A549 (cell line): ENCODE results near the gene TMEM61.
"Not testable (repeated sequence)": the region's sequence is repeated elsewhere in the genome, so short reads cannot be mapped to it uniquely, and the experiment has no call there.

Source experiments
- HEYL ChIP-seq: fragments of 250-450 bp; sonication (Bioruptor Pico); IDR thresholded peaks from 2 replicates; pipeline ENCODE4 v1.8.0; 2021; ENCODE audit warnings: mild to moderate bottlenecking, moderate library complexity
- HOXA7 ChIP-seq: fragments of 250-450 bp; sonication (Bioruptor Pico); IDR thresholded peaks from 2 replicates; pipeline ENCODE4 v1.5.0; 2020; ENCODE audit warnings: mild to moderate bottlenecking, moderate library complexity
- JUNB ChIP-seq: fragments of >200 bp; sonication (Bioruptor Twin); formaldehyde crosslinking; IDR thresholded peaks from 2 replicates; pipeline ENCODE4 v1.6.1; 2016
- KDM5A ChIP-seq: fragments of 200-600 bp; sonication (generic); IDR thresholded peaks from 2 replicates; pipeline ENCODE4 v1.6.1; 2016; ENCODE audit warnings: antibody characterized with exemption, mild to moderate bottlenecking
- PHF8 ChIP-seq: fragments of 200-600 bp; sonication (generic); IDR thresholded peaks from 2 replicates; pipeline ENCODE4 v1.6.1; 2016; ENCODE audit warnings: low read depth, mild to moderate bottlenecking, antibody characterized with exemption, moderate library complexity, borderline replicate concordance
- POLR2A ChIP-seq: IDR thresholded peaks from 2 replicates; pipeline ENCODE4 v1.6.1; 2012; ENCODE audit warnings: mild to moderate bottlenecking, low read length
- POLR2AphosphoS2 ChIP-seq: conservative IDR thresholded peaks from 2 replicates; pipeline ENCODE4 v1.6.1; 2012; ENCODE audit warnings: low read length, improper control_type of control experiment, inconsistent platforms
- RNF2 ChIP-seq: fragments of 200-600 bp; sonication (generic); IDR thresholded peaks from 2 replicates; pipeline ENCODE4 v1.6.1; 2016; ENCODE audit warnings: low read depth, mild to moderate bottlenecking, antibody characterized with exemption, moderate library complexity, borderline replicate concordance
- TF ChIP-seq, protein P1 (sequence below): fragments of >200 bp; sonication (Bioruptor Twin); formaldehyde crosslinking; IDR thresholded peaks from 3 replicates; pipeline ENCODE4 v1.5.1; 2016

DNA sequence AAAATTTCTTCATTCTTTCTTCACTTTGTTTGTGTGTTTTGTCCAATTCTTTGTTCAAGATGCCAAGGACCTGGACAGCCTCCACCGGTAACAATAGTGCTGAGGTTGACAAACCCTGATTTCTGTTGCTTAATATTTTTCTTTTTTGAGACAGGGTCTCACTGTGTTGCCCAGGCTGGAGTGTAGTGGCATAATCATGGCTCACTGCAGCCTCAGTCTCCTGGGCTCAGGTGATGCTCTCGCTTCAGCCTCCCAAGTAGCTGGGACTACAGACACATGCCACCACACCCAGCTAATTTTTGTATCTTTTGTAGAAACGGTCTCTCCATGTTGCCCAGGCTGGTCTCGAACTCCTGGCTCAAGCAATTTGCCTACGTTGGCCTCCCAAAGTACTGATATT, 16.6 kb upstream of the TMEM61 start:
- TF ChIP-seq, protein P1, sequence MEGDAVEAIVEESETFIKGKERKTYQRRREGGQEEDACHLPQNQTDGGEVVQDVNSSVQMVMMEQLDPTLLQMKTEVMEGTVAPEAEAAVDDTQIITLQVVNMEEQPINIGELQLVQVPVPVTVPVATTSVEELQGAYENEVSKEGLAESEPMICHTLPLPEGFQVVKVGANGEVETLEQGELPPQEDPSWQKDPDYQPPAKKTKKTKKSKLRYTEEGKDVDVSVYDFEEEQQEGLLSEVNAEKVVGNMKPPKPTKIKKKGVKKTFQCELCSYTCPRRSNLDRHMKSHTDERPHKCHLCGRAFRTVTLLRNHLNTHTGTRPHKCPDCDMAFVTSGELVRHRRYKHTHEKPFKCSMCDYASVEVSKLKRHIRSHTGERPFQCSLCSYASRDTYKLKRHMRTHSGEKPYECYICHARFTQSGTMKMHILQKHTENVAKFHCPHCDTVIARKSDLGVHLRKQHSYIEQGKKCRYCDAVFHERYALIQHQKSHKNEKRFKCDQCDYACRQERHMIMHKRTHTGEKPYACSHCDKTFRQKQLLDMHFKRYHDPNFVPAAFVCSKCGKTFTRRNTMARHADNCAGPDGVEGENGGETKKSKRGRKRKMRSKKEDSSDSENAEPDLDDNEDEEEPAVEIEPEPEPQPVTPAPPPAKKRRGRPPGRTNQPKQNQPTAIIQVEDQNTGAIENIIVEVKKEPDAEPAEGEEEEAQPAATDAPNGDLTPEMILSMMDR = not testable (repeated sequence)
- TF ChIP-seq POLR2A; POLR2AphosphoS2; HOXA7 (CRISPR knock-in tag); PHF8; RNF2; KDM5A; HEYL (CRISPR knock-in tag); JUNB: not testable (repeated sequence)
